GM19035 (cell line): ENCODE results near the gene TSACC.
"Not testable (repeated sequence)": the region's sequence is repeated elsewhere in the genome, so short reads cannot be mapped to it uniquely, and the experiment has no call there.

Experiments
- ATAC-seq: cut with Tn5 transposase; IDR thresholded peaks from one replicate; pipeline ENCODE4 v1.9.1; 2021; ENCODE audit not compliant: unreplicated experiment

The TSACC gene

GRCh38 chr1:156346035-156346434 lies 7.7 kb downstream of the TSACC start:
- not testable (repeated sequence) for ATAC-seq

- ATAC-seq = no peak
Measured at GRCh38 chr1:156346636-156347035, 8.3 kb downstream of the TSACC start.

- no peak for ATAC-seq
Measured at GRCh38 chr1:156347331-156347730, 9.0 kb downstream of the TSACC start.

GRCh38 chr1:156352481-156352880 lies 14.2 kb downstream of the TSACC start:
- not testable (repeated sequence) for ATAC-seq

GRCh38 chr1:156356262-156356874 lies 18.0 kb downstream of the TSACC start:
- ATAC-seq = no peak

GRCh38 chr1:156356875-156357534 lies 18.7 kb downstream of the TSACC start:
- peak; percentile 79 for ATAC-seq

- ATAC-seq = no peak
Measured at GRCh38 chr1:156357977-156358376, 19.7 kb downstream of the TSACC start.

- ATAC-seq = no peak
Measured at GRCh38 chr1:156358641-156359040, 20.3 kb downstream of the TSACC start.

GRCh38 chr1:156359249-156359648 lies 20.9 kb downstream of the TSACC start:
- no peak for ATAC-seq

- no peak for ATAC-seq
Measured at GRCh38 chr1:156359973-156360372, 21.6 kb downstream of the TSACC start.

GRCh38 chr1:156360534-156360933 lies 22.2 kb downstream of the TSACC start:
- ATAC-seq = no peak

- ATAC-seq = no peak
Measured at GRCh38 chr1:156365754-156366153, 27.4 kb downstream of the TSACC start.

- ATAC-seq = no peak
Measured at GRCh38 chr1:156366378-156367166, 28.2 kb downstream of the TSACC start.

- no peak for ATAC-seq
Measured at GRCh38 chr1:156367383-156368156, 29.2 kb downstream of the TSACC start.

- no peak for ATAC-seq
Measured at GRCh38 chr1:156368157-156368658, 29.9 kb downstream of the TSACC start.

GRCh38 chr1:156368889-156369684 lies 30.8 kb downstream of the TSACC start, which contains the start of gene RHBG:
TSS of gene RHBG (plus strand) at chr1:156369211. CDS start at chr1:156369250, 39 bp downstream.
- no peak for ATAC-seq

GRCh38 chr1:156369685-156370286 lies 31.5 kb downstream of the TSACC start:
- not testable (repeated sequence) for ATAC-seq

GRCh38 chr1:156371553-156372264 lies 33.4 kb downstream of the TSACC start:
- no peak for ATAC-seq

GRCh38 chr1:156372265-156372586 lies 33.9 kb downstream of the TSACC start:
- no peak for ATAC-seq
